Stomach smooth muscle (tissue), 2 donors: Measurements from ENCODE around the gene CRACDL.
"Not testable (repeated sequence)": the region's sequence is repeated elsewhere in the genome, so short reads cannot be mapped to it uniquely, and the experiment has no call there.

Experiments
- H3K27ac ChIP-seq: one replicate; pipeline ENCODE4 v1.7.0; 2013; ENCODE audit warnings: mild to moderate bottlenecking, low read length, inconsistent platforms
- H3K27me3 ChIP-seq, 2 donors: one replicate each; pipeline ENCODE4 v1.7.0; 2013; ENCODE audit warnings: low read length in 2 of 2; ENCODE audit not compliant: insufficient read depth in 2 of 2, control insufficient read depth in 1 of 2
- H3K36me3 ChIP-seq, 2 donors: one replicate each; pipeline ENCODE4 v1.7.0; 2013; ENCODE audit warnings: low read length in 2 of 2; ENCODE audit not compliant: control insufficient read depth in 2 of 2, insufficient read depth in 2 of 2
- H3K4me1 ChIP-seq: one replicate; pipeline ENCODE4 v1.7.0; 2013; ENCODE audit warnings: low read length; ENCODE audit not compliant: control insufficient read depth, insufficient read depth
- H3K4me3 ChIP-seq, 2 donors: one replicate each; pipeline ENCODE4 v1.7.0; 2013; ENCODE audit warnings: low read length in 2 of 2
- H3K9ac ChIP-seq, 2 donors: one replicate each; pipeline ENCODE4 v1.7.0; 2013; ENCODE audit warnings: low read length in 2 of 2, mild to moderate bottlenecking in 1 of 2
- H3K9me3 ChIP-seq, 2 donors: one replicate each; pipeline ENCODE4 v1.7.0; 2013; ENCODE audit warnings: low read length in 2 of 2; ENCODE audit not compliant: control insufficient read depth in 2 of 2
- donor health status: healthy.
- donor health status: Pancreatic carcinoma.

The CRACDL gene

DNA sequence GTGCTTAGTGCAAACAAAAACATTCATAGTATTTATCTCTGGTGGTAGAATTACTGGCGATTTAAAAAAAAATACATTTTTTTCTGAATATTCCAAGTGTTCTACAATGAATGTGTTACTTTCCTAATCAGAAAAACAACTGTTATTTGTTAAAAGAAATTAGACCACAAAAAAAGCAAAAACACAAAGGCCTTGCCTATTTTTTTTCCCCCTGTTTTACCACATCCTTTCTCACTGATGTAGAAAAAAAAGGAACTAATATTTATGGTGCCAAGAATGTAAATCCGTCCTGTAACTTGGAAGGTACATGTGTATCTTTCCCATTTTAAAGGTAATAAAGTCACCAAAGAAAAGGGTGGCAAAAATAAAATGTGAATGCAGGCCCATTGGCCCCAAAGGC lies 176.7 kb downstream of the CRACDL start:
- H3K9ac ChIP-seq, result no peak overlapping the region
- no peaks in the 10 kb centered on the region for H3K27me3 ChIP-seq
- no peak overlapping the region for H3K27ac ChIP-seq
- no peaks in the 10 kb centered on the region for H3K9me3 ChIP-seq
- H3K4me3 ChIP-seq, result no peak overlapping the region
- no peaks in the 10 kb centered on the region for H3K36me3 ChIP-seq
- H3K4me1 ChIP-seq, result peaks cover 5% of the 10 kb centered on the region

DNA sequence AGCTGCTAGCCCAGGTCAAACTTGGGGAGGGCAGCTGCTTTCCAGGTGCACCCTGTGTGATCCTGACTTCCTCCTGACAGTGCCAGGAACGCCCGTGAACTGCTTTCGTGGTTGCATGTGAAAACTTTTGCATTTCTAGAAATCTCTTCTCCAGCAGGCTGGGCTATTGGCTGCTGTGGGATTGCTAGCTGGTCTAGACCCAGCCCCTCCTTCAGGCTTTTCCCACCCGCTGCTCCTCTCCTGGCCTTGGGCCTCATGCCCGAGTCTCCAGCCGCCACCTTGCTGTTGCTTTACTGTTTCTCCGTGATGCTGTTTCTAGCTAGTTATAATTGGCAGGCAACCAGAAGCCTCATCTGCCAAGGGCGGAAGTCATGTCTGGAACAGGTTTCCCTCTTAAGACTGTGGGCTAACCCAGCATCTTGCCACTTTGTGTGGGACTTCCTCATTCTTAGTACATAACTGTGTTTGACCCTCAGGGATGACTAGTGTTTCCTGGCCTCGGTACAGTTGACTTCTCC lies 178.1 kb downstream of the CRACDL start:
- Histone ChIP-seq H3K9me3 (no peaks in the 10 kb centered on the region), H3K27me3 (no peaks in the 10 kb centered on the region), H3K9ac (no peak overlapping the region), H3K36me3 (no peaks in the 10 kb centered on the region), H3K4me1 (peaks cover 5% of the 10 kb centered on the region), H3K27ac (no peak overlapping the region), H3K4me3 (peak overlapping the region in 1 of 2 donors; percentile 48)

DNA sequence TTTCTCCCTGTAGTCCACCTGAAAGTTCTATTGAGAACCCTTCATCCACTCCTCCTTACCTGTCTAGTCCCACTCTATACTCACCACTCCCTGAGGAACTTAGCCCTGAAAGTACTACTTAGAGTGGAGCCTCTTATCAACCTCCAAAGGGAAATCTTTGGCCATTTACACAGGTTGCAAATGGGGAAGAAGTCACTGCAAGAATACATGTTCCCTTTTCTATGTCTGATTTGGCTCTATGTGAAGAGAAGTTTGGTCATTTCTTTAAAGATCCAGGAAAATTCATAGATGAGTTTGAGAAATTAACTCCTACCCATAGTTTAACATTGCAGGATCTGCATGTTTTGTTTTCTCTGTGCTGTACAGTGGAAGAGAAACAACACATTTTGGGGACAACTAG lies 182.2 kb downstream of the CRACDL start:
- Histone ChIP-seq H3K27ac (no peak overlapping the region), H3K36me3 (no peaks in the 10 kb centered on the region), H3K4me1 (peaks cover 5% of the 10 kb centered on the region), H3K9me3 (no peaks in the 10 kb centered on the region), H3K4me3 (no peak overlapping the region), H3K27me3 (no peaks in the 10 kb centered on the region), H3K9ac (no peak overlapping the region)

DNA sequence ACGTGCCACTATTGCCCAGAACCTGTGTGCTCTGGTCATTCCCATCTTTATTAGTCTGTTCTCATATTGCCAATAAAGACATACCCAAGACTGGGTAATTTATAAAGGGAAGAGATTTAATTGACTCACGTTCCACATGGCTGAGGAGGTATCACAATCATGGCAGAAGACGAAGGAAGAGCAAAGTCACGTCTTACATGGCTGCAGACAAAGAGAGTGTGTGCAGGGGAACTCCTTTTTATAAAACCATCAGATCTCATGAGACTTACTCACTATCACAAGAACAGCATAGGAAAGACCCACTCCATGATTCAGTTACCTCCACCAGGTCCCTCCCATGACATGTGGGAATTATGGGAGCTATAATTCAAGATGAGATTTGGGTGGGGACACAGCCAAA lies 183.3 kb downstream of the CRACDL start:
- not testable (repeated sequence) for H3K4me1 ChIP-seq, H3K27ac ChIP-seq, H3K9me3 ChIP-seq, H3K9ac ChIP-seq, H3K36me3 ChIP-seq, H3K27me3 ChIP-seq, H3K4me3 ChIP-seq

DNA sequence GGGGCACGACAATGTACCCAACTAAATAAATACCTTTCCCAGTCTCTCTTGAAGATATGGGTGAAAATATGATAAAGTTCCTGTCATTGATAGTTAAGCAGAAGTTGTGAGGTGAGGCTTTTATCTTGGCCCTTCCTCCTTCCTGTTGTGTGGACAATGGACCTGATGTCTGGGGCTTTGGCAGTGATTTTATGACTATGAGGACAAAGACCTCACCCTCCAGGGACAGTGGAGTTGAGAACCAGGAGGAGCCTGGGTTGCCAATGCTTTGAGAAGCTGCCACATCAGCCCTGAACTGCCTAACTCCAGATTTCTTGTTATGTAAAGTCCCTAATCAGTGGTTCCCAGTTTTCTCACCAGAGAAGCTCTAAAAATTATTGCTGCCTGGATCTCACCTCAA lies 184.3 kb downstream of the CRACDL start:
- H3K4me1 ChIP-seq, result no peaks in the 10 kb centered on the region
- no peak overlapping the region for H3K4me3 ChIP-seq
- H3K27me3 ChIP-seq, result no peaks in the 10 kb centered on the region
- no peaks in the 10 kb centered on the region for H3K36me3 ChIP-seq
- no peaks in the 10 kb centered on the region for H3K9me3 ChIP-seq
- H3K9ac ChIP-seq, result no peak overlapping the region
- no peak overlapping the region for H3K27ac ChIP-seq

DNA sequence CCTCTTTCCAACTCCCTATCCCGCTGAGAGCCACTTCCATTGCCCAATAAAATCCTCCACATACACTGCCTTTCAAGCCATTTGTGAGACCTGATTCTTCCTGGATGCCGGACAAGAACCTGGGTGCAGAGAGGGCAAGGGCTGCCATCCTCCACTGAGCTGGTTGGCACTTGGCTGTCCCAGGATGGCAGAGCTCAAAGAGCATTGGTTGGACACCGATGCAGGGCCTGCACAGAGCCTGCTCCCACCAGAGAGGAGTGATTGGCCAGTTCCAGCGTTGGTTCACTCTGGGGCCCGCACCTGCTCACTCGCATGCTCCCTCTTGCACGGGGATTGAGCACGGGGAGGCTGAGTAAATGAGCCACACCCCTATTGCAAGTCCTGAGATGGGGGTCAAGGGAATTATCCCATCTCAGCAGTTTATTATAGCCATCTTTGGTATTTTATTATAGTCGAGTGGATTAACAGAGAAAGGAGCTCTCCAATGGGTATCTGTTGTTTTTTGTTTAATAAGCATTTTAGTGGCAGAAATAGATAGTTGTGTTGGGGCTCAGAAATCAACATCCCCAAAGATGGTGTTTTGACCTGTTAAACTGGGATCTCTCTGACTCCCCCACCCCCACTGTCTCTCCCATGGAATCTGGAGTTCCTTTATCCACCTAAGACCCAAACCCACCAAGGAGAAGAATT lies 185.3 kb downstream of the CRACDL start:
- no peaks in the 10 kb centered on the region for H3K4me1 ChIP-seq
- H3K27ac ChIP-seq, result no peak overlapping the region
- H3K27me3 ChIP-seq, result no peaks in the 10 kb centered on the region
- no peak overlapping the region for H3K4me3 ChIP-seq
- H3K36me3 ChIP-seq, result no peaks in the 10 kb centered on the region
- no peaks in the 10 kb centered on the region for H3K9me3 ChIP-seq
- no peak overlapping the region for H3K9ac ChIP-seq

DNA sequence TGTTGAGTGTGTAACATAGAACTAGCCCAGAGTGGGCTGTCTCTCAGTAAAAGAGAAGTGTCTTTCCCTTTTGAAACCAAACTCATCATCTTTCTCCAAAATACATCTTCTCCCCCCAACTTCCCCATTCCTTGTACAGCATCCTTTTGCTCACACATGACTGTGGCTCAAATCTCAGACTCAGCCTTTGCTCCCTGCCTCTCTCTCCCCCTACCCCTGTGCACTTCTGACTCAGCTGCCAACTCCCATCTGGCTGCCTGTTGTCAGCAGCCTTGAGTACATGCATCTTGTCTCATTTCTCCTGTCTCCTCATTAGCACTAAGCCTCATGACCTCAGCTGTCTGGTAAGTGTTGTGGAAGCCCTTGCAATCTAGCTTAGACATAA lies 187.0 kb downstream of the CRACDL start:
- H3K27ac ChIP-seq, result no peak overlapping the region
- no peaks in the 10 kb centered on the region for H3K36me3 ChIP-seq
- no peak overlapping the region for H3K4me3 ChIP-seq
- no peaks in the 10 kb centered on the region for H3K9me3 ChIP-seq
- H3K9ac ChIP-seq, result no peak overlapping the region
- no peaks in the 10 kb centered on the region for H3K27me3 ChIP-seq
- H3K4me1 ChIP-seq, result no peaks in the 10 kb centered on the region

DNA sequence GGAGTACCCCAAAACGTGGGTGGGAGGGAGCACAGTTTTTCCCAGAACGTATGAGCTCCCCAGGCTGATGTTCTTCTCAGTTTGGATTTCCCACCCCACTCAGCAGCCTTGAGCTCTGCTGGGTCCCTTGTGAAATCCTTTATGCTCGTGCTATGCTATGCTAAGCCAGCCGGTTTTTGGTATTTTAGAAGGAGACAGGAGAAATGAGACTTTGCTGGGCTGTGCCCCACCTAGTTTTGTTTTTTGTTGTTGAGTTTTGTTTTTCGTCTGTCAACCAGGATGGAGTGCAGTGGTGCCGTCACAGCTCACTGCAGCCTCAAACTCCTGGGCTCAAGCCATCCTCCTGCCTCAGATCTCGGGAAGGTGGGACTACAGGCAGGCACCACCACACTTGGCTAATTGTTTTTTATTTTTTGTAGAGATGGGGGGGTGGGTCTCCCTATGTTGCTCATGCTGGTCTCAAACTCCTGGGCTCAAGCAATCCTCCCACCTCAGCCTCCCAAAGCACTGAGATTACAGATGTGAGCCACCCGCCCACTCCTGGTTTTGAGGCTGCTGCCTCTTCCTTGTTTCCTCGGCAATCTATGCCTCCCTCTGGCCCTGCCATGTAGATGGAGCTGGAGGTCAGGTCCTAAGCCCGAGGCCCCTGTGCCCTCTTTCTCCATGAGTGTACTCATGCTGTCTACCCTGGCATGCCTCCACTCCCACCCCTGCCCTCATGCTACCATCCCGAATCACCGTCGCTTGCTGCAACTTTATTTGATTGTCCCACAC lies 187.5 kb downstream of the CRACDL start:
- Histone ChIP-seq H3K4me1 (no peaks in the 10 kb centered on the region), H3K9me3 (no peaks in the 10 kb centered on the region), H3K27me3 (no peaks in the 10 kb centered on the region), H3K4me3 (no peak overlapping the region), H3K36me3 (no peaks in the 10 kb centered on the region), H3K27ac (no peak overlapping the region), H3K9ac (no peak overlapping the region)

DNA sequence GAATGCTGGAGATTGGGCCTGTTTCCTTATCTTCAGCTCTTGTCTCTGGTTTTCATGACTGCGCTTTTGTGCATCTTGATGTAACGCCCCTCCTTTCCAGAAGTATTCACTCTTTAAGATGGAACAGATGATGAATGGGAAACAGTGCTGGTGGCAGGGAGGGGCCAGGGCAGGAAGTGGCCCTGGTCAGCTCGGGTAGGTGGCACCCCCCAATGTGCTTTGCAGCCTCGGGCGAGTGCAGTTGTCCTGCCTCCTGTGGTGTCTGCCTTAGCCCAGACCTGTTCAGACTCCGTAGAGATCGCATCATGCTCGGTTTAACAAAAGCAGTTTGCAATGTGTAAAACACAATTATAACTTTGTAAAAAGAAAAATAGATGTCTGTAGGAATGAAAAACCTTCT lies 188.1 kb downstream of the CRACDL start:
- no peaks in the 10 kb centered on the region for H3K36me3 ChIP-seq
- H3K4me3 ChIP-seq, result no peak overlapping the region
- no peaks in the 10 kb centered on the region for H3K4me1 ChIP-seq
- H3K27me3 ChIP-seq, result no peaks in the 10 kb centered on the region
- H3K9ac ChIP-seq, result no peak overlapping the region
- H3K27ac ChIP-seq, result no peak overlapping the region
- no peaks in the 10 kb centered on the region for H3K9me3 ChIP-seq

DNA sequence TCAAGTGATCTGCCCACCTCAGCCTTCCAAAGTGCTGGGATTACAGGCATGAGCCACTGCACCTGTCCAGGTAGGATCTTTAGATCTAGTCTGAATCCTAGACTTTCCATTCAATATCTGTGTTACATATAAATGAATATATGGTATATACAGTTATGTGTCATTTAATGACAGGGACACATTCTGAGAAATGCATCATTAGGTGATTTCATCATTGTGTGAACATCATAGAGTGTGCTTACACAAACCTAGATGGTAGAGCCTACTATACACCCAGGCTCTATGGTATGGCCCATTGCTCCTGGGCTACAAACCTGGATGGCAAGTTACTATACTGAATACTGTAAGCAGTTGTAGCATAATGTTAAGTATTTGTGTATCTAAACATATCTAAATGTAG lies 189.6 kb downstream of the CRACDL start:
- H3K27me3 ChIP-seq, result no peaks in the 10 kb centered on the region
- H3K36me3 ChIP-seq, result no peaks in the 10 kb centered on the region
- no peaks in the 10 kb centered on the region for H3K4me1 ChIP-seq
- no peak overlapping the region for H3K27ac ChIP-seq
- no peak overlapping the region for H3K9ac ChIP-seq
- no peak overlapping the region for H3K4me3 ChIP-seq
- no peaks in the 10 kb centered on the region for H3K9me3 ChIP-seq

DNA sequence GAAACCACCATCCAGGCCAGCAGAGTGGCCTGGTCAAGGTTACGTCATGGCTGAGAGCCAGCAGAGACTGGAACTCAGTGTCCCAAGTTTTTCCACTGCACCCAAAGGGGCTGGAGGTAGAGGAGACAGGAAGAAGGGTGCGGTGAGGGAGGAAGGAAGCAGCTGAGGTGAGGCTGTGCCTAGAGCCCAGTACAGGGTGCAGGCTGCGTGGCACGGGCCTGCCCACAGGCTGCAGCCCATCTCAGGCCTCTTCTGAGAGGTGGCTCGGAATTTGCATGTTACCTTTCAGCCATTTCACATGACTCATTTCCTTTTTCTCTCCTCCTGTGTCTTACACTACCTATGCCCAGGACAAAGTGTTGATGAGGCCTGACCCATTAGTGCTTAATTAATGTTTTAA lies 191.4 kb downstream of the CRACDL start:
- Histone ChIP-seq H3K9ac (no peak overlapping the region), H3K4me1 (no peaks in the 10 kb centered on the region), H3K27me3 (no peaks in the 10 kb centered on the region), H3K27ac (no peak overlapping the region), H3K4me3 (no peak overlapping the region), H3K9me3 (no peaks in the 10 kb centered on the region), H3K36me3 (no peaks in the 10 kb centered on the region)
